ENCODE results near the gene RNGTT.

RNGTT gene

GRCh38 chr6:88963139-88964090 lies at the start of gene RNGTT:
RNGTT (minus strand) TSS chr6:88963618; CDS start chr6:88963409, 209 bp downstream.
- Mint-ChIP-seq H3K4me3 (peak within 1 kb of the TSS; percentile 96), H3K27ac (peak within 1 kb of the TSS; percentile 89), H3K9me3 (peaks cover 3% of the 10 kb centered on the region), H3K27me3 (no peaks in the 10 kb centered on the region), H3K4me1 (peaks cover 20% of the 10 kb centered on the region), H3K36me3 (peaks cover 8% of the 10 kb centered on the region)
- DNase-seq (ENCODE audit: low spot score in 2 of 2) = peak; percentile 91 to 96
- peak; percentile 98 for ATAC-seq (ENCODE audit: low read depth)

GRCh38 chr6:89011436-89011835 lies 48.0 kb upstream of the RNGTT start:
- DNase-seq (ENCODE audit: low spot score in 2 of 2) (no peak), ATAC-seq (ENCODE audit: low read depth) (no peak)
- no peaks in the 10 kb centered on the region for H3K36me3 Mint-ChIP-seq
- peaks cover 3% of the 10 kb centered on the region for H3K9me3 Mint-ChIP-seq
- H3K4me1 Mint-ChIP-seq = peaks cover 8% of the 10 kb centered on the region
- H3K27me3 Mint-ChIP-seq = peaks cover 2% of the 10 kb centered on the region
- H3K27ac Mint-ChIP-seq = no peak overlapping the region
- H3K4me3 Mint-ChIP-seq = no peak overlapping the region

DNA sequence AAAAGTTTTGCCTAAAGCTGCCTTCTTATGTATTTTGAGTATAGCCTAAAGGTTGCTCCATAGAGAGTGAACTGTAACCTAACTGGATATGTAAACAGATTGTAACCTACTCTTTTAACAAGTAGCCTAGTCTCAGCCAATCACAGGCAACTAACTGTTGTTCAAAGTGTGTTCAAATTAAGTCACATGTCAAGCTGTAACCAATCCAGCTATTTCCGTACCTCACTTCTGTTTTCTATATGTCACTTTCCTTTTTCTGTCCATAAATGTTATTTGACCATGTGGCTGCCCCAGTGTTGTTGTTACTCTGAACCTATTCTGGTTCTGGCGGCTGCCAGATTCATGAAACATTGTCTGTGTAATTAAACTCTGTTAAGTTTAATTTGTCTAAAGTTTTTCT lies 47.4 kb upstream of the RNGTT start:
- Mint-ChIP-seq H3K4me1 (peaks cover 8% of the 10 kb centered on the region), H3K9me3 (no peaks in the 10 kb centered on the region), H3K4me3 (no peak overlapping the region), H3K27ac (no peak overlapping the region), H3K27me3 (peaks cover 2% of the 10 kb centered on the region), H3K36me3 (no peaks in the 10 kb centered on the region)
- ATAC-seq (ENCODE audit: low read depth) (no peak), DNase-seq (ENCODE audit: low spot score in 2 of 2) (no peak)

DNA sequence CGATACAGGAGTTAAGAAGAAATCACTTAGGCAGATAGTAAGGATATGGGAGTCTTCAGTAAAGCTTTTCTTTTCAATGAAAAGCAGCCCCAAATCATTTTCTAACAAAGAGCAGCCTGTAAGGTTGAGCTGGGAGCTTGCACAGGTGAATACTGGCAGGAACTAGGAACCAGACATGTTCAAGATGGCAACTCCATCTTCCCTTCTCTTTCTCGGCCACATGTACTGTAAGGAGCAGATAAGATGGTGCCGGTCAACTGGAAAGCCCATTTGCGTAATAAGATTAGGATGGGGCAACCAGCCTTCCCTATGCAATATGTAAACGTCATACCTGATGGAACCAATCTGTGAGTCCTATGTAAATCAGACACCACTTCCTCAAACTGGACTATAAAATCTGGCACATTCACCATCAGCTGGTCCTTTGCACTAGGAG lies 46.2 kb upstream of the RNGTT start:
- no peaks in the 10 kb centered on the region for H3K36me3 Mint-ChIP-seq
- peaks cover 2% of the 10 kb centered on the region for H3K27me3 Mint-ChIP-seq
- peaks cover 8% of the 10 kb centered on the region for H3K4me1 Mint-ChIP-seq
- H3K9me3 Mint-ChIP-seq = no peaks in the 10 kb centered on the region
- ATAC-seq (ENCODE audit: low read depth) (no peak), DNase-seq (ENCODE audit: low spot score in 2 of 2) (no peak)
- no peak overlapping the region for H3K27ac Mint-ChIP-seq
- H3K4me3 Mint-ChIP-seq = no peak overlapping the region

DNA sequence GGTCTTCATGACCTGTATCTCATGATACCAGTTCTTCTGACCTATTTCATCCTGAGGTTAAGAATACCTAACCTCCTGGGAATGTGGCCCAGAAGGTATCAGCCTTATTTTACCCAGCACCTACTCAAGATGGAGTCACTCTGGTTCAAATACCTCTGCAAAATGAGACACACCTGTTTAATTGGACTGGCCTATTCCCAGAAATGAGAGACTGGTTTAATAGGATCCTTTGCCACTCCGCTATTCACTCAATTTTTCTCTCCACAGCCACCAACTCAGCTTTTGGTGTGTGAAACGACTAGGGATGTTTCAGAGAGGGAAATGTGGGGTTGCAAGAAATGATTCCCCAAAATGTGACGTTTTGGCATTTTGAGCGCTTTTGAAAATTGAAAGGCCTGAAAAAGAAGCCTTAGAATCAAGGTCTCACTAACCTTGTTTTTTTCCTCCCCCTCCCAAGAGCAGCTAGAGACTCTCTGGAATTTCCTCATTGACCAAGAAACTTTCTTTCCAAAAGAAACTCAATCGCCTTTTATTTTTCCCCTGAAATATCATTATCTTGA lies 45.5 kb upstream of the RNGTT start:
- H3K4me1 Mint-ChIP-seq = peaks cover 8% of the 10 kb centered on the region
- ATAC-seq (ENCODE audit: low read depth) (no peak), DNase-seq (ENCODE audit: low spot score in 2 of 2) (no peak)
- H3K9me3 Mint-ChIP-seq = no peaks in the 10 kb centered on the region
- no peak overlapping the region for H3K27ac Mint-ChIP-seq
- H3K27me3 Mint-ChIP-seq = peaks cover 2% of the 10 kb centered on the region
- H3K4me3 Mint-ChIP-seq = no peak overlapping the region
- H3K36me3 Mint-ChIP-seq = no peaks in the 10 kb centered on the region

DNA sequence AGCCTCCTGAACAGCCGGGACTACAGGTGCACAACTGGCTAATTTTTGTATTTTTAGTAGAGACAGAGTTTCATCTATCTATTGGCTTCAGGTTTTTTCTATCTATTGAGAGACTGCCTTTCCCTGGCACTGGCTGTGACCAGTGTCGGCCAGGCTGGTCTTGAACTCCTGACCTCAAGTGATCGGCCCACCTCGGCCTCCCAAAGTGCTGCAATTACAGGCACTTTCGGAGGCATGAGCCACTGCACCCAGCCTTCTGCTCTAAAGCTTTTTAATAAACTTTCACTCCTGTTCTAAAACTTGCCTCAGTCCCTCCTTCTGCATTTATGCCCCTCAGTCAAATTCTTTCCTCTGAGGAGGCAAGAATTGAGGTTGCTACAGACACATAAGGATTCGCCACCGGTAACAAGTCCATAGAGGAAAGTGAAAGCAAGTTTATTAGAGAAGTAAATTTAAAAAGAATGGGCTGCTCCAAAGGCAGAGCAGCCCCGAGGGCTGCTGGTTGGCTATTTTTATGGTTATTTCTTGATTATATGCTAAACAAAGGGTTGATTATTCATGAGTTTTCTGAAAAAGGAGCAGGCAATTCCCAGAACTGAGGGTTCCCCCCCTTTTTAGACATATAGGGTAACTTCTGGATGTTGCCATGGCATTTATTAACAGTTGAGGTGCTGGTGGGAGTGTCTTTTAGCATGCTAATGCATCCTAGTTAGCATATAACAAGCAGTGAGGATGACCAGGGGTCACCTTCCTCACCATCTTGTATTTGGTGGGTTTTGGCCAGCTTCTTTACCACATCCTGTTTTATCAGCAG lies 44.8 kb upstream of the RNGTT start:
- Mint-ChIP-seq H3K4me1 (peaks cover 8% of the 10 kb centered on the region), H3K27ac (no peak overlapping the region), H3K27me3 (peaks cover 2% of the 10 kb centered on the region), H3K36me3 (no peaks in the 10 kb centered on the region), H3K9me3 (no peaks in the 10 kb centered on the region), H3K4me3 (no peak overlapping the region)
- ATAC-seq (ENCODE audit: low read depth) (peak; percentile 56), DNase-seq (ENCODE audit: low spot score in 2 of 2) (no peak)

- peaks cover 8% of the 10 kb centered on the region for H3K4me1 Mint-ChIP-seq
- no peak overlapping the region for H3K27ac Mint-ChIP-seq
- H3K36me3 Mint-ChIP-seq = no peaks in the 10 kb centered on the region
- H3K4me3 Mint-ChIP-seq = no peak overlapping the region
- DNase-seq (ENCODE audit: low spot score in 2 of 2) (no peak), ATAC-seq (ENCODE audit: low read depth) (no peak)
- H3K27me3 Mint-ChIP-seq = peaks cover 2% of the 10 kb centered on the region
- no peaks in the 10 kb centered on the region for H3K9me3 Mint-ChIP-seq
Observed at GRCh38 chr6:89007209-89008000, 44.0 kb upstream of the RNGTT start.

GRCh38 chr6:89002523-89002922 lies 39.1 kb upstream of the RNGTT start:
- no peak overlapping the region for H3K27ac Mint-ChIP-seq
- no peaks in the 10 kb centered on the region for H3K36me3 Mint-ChIP-seq
- H3K27me3 Mint-ChIP-seq = peaks cover 5% of the 10 kb centered on the region
- peaks cover 2% of the 10 kb centered on the region for H3K4me1 Mint-ChIP-seq
- DNase-seq (ENCODE audit: low spot score in 2 of 2) (no peak), ATAC-seq (ENCODE audit: low read depth) (no peak)
- no peak overlapping the region for H3K4me3 Mint-ChIP-seq
- H3K9me3 Mint-ChIP-seq = no peaks in the 10 kb centered on the region

DNA sequence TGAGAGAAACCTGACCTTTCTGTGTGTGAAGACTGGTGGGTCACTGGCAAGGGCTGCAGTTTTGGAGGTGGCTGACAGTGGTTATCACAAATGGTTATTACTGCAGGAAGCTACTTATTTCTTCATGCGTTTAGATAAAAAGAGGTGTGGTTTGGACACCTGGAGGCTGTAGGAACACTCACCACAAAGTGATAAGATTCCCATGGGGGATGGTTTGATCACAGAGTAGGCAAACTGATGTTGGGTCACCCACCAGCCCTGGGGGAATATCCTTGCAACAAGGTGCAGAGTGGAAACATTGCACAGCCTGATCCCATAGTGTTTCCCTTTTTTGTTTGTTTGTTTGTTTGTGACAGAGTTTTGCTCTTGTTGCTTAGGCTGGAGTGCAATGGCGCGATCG lies 33.9 kb upstream of the RNGTT start:
- Mint-ChIP-seq H3K27me3 (peaks cover 3% of the 10 kb centered on the region), H3K4me3 (no peak overlapping the region), H3K9me3 (no peaks in the 10 kb centered on the region), H3K36me3 (no peaks in the 10 kb centered on the region), H3K27ac (no peak overlapping the region), H3K4me1 (peaks cover 2% of the 10 kb centered on the region)
- no peak for ATAC-seq (ENCODE audit: low read depth)
- no peak for DNase-seq (ENCODE audit: low spot score in 2 of 2)

DNA sequence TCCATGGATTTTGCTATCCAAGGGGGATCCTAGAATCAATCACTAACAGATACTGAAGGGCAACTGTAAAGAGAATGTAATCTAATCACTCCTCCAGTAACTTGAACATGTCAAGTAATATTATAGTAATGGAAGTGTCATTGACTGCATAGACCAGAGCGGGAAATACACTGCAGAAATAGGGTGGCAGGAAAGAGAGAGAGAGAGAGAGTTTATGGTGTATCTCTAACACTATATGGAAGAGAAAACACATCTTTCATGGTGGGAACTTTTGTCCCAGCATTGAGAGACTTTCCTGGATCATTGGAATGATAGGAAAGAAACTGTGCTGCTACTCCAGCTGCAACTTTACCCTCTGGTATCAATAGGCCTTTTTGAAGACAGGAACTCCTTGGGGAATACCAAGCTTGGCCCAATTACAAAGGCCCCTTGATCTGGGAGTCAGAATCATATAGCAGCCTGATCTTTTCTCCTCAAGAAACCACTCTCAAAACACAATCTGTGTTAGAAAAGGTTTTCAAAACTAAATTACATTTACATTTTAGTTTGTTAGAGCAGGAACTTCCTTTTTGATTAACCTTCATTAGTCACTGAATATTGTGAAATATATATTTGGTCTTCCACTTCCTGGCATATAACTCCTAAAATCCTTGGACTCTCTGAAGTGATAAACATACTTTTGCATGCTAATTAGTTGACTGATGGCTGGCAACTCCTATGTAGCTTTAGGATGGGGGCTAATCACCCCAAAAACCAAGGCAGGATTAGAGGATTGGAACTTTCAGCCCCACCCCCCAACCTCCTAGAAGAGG lies 29.5 kb upstream of the RNGTT start:
- Mint-ChIP-seq H3K4me1 (peaks cover 2% of the 10 kb centered on the region), H3K27ac (no peak overlapping the region), H3K36me3 (no peaks in the 10 kb centered on the region), H3K27me3 (no peaks in the 10 kb centered on the region), H3K4me3 (no peak overlapping the region), H3K9me3 (no peaks in the 10 kb centered on the region)
- DNase-seq (ENCODE audit: low spot score in 2 of 2) = no peak
- no peak for ATAC-seq (ENCODE audit: low read depth)

- no peaks in the 10 kb centered on the region for H3K27me3 Mint-ChIP-seq
- no peak overlapping the region for H3K4me3 Mint-ChIP-seq
- H3K4me1 Mint-ChIP-seq = no peaks in the 10 kb centered on the region
- ATAC-seq (ENCODE audit: low read depth) (no peak), DNase-seq (ENCODE audit: low spot score in 2 of 2) (no peak)
- no peak overlapping the region for H3K27ac Mint-ChIP-seq
- no peaks in the 10 kb centered on the region for H3K9me3 Mint-ChIP-seq
- H3K36me3 Mint-ChIP-seq = no peaks in the 10 kb centered on the region
Observed at GRCh38 chr6:88989215-88989614, 25.8 kb upstream of the RNGTT start.

- Mint-ChIP-seq H3K36me3 (no peaks in the 10 kb centered on the region), H3K9me3 (no peaks in the 10 kb centered on the region), H3K27ac (no peak overlapping the region), H3K4me1 (no peaks in the 10 kb centered on the region), H3K4me3 (no peak overlapping the region), H3K27me3 (no peaks in the 10 kb centered on the region)
- ATAC-seq (ENCODE audit: low read depth) (no peak), DNase-seq (ENCODE audit: low spot score in 2 of 2) (no peak)
Observed at GRCh38 chr6:88987922-88988321, 24.5 kb upstream of the RNGTT start.

GRCh38 chr6:88985901-88986300 lies 22.5 kb upstream of the RNGTT start:
- ATAC-seq (ENCODE audit: low read depth) (no peak), DNase-seq (ENCODE audit: low spot score in 2 of 2) (no peak)
- H3K27ac Mint-ChIP-seq = no peak overlapping the region
- no peaks in the 10 kb centered on the region for H3K9me3 Mint-ChIP-seq
- H3K4me3 Mint-ChIP-seq = no peak overlapping the region
- no peaks in the 10 kb centered on the region for H3K36me3 Mint-ChIP-seq
- no peaks in the 10 kb centered on the region for H3K4me1 Mint-ChIP-seq
- no peaks in the 10 kb centered on the region for H3K27me3 Mint-ChIP-seq

Measured in memory B cell (primary cell).